Activated gamma-delta T cell (primary cell): Measurements from ENCODE around the gene DNAJC18.

Experiments used
- DNase-seq: peaks from one replicate; lab custom pipeline; 2025; lab: John Stamatoyannopoulos, UW

Gene DNAJC18

DNA sequence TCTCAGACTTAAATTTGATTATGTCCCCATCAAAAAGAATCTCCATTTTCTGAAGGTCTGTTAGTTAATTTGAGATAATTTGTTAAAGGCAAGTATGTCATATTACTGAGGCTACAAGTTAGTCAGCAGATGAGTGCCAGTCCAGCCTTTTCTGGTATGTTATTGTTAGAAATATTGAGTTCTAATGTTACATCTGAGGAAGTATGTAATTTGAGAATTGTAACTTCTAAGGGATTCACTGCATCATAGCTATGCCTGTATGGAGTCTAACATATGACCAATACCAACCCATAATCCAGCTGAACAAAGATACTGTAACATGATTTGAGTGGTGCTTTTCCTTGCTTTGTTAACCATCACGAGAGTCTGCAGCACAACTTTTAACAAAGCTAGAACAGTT is 70.1 kb downstream of the DNAJC18 start:
- DNase-seq: no peak

DNA sequence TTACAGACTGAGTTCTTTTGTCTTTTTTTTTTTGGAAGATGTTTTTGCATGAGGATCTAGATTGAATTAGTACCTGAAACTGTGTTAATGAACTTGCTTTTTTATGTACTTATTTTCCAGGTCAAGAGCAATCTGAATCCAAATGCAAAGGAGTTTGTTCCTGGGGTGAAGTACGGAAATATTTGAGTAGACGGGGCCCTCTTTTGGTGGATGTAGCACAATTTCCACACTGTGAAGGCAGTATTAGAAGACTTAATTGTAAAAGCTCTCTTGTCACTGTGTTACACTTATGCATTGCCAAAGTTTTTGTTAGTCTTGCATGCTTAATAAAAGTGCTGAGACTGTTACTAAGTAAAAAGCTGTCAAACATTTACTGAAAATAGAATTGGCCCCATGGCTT is 70.7 kb downstream of the DNAJC18 start:
- no peak for DNase-seq

- DNase-seq: no peak
Measured at GRCh38 chr5:139364466-139364865, 74.9 kb downstream of the DNAJC18 start.

DNA sequence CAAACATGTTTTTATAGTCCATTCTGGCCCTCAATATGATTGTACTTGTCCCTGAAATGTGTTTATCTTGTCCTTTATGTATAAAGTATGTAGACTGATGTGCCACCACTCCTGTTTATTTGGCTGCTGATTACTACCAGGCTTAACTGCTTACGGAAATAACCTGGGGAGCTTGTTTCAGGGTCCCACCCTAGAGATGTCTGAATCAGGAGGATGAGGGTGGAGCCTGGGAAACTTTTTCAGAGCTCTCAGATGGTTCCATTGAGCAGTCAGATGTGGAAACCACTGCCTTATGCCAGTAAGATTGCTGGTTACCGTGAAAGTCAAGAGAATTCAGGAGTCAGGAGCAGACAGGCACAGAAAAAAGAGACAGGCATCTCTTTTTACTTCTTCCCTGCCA is 75.4 kb downstream of the DNAJC18 start:
- DNase-seq: no peak

DNA sequence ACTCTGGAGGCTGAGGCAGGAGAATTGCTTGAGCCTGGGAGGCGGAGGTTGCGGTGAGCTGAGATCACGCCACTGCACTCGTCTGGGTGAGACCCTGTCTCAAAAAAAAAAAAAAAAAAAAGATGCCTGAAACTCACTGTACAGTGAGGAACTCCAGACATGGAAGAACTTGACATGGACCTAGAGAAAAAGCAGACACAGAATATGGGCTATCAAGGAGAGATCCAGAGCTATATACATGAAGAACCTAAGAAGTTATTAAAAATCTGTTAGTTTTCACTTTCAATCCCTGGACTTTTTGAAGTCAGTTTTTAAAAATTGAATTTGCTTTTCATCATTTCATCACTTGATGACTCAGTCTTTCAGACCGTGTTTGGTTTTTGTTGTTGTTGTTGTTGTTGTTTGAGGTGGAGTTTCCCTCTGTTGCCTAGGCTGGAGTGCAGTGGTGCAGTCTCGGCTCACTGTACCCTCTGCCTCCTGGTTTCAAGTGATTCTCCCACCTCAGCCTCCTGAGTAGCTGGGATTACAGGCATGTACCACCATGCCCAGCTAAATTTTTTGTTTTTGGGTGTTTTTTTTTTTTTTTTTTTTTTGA is 77.4 kb downstream of the DNAJC18 start:
- no peak for DNase-seq

GRCh38 chr5:139360384-139360783 is 78.9 kb downstream of the DNAJC18 start:
- DNase-seq: no peak
